KMS-11 (cell line): ENCODE data around the gene PMVK.
"Not testable (repeated sequence)": the region's sequence is repeated elsewhere in the genome, so short reads cannot be mapped to it uniquely, and the experiment has no call there.

Experiments
- H2AFZ ChIP-seq: fragments of 200-600 bp; sonication (generic); 2 replicates; pipeline ENCODE4 v1.6.1; 2016; ENCODE audit warnings: antibody characterized with exemption, mixed run types, low read depth
- H3K27ac ChIP-seq: fragments of 200-600 bp; sonication (generic); 2 replicates; pipeline ENCODE4 v1.6.1; 2016; ENCODE audit warnings: mild to moderate bottlenecking, mixed run types
- H3K27me3 ChIP-seq: fragments of 200-600 bp; sonication (generic); 2 replicates; pipeline ENCODE4 v1.6.1; 2017; ENCODE audit warnings: mild to moderate bottlenecking, low read depth, mixed run types, moderate library complexity; ENCODE audit not compliant: insufficient read depth
- H3K36me3 ChIP-seq: fragments of 200-600 bp; sonication (generic); 2 replicates; pipeline ENCODE4 v1.6.1; 2017; ENCODE audit warnings: mild to moderate bottlenecking, mixed run types; ENCODE audit not compliant: insufficient read depth
- H3K4me1 ChIP-seq: fragments of 200-600 bp; sonication (generic); 2 replicates; pipeline ENCODE4 v1.6.1; 2016; ENCODE audit warnings: mild to moderate bottlenecking, low read depth, mixed run types; ENCODE audit not compliant: poor library complexity, severe bottlenecking
- H3K4me2 ChIP-seq: fragments of 200-600 bp; sonication (generic); 2 replicates; pipeline ENCODE4 v1.7.0; 2016; ENCODE audit warnings: mild to moderate bottlenecking, mixed run types
- H3K4me3 ChIP-seq: fragments of 200-600 bp; sonication (generic); IDR thresholded peaks from 2 replicates; pipeline ENCODE4 v1.6.1; 2017; ENCODE audit warnings: low read depth, low read length, mixed read lengths; ENCODE audit not compliant: insufficient read depth
- H3K79me2 ChIP-seq: fragments of 200-600 bp; sonication (generic); 2 replicates; pipeline ENCODE4 v1.6.1; 2016; ENCODE audit warnings: low read depth, mixed run types; ENCODE audit not compliant: insufficient read depth
- H3K9ac ChIP-seq: fragments of 200-600 bp; sonication (generic); 2 replicates; pipeline ENCODE4 v1.6.1; 2016; ENCODE audit warnings: mild to moderate bottlenecking, mixed run types
- H4K20me1 ChIP-seq: fragments of 200-600 bp; sonication (generic); 2 replicates; pipeline ENCODE4 v1.6.1; 2016; ENCODE audit warnings: mild to moderate bottlenecking, mixed run types; ENCODE audit not compliant: insufficient read depth
- TF ChIP-seq, protein P1 (sequence below): fragments of 200-600 bp; sonication (generic); conservative IDR thresholded peaks from 2 replicates; pipeline ENCODE4 v1.6.1; 2017; ENCODE audit warnings: low read depth, mild to moderate bottlenecking, antibody characterized with exemption, low read length, moderate library complexity, mixed read lengths

The PMVK gene

GRCh38 chr1:154910851-154911250 is 25.7 kb downstream of the PMVK start:
- H3K36me3 ChIP-seq = no peaks in the 10 kb centered on the region
- no peaks in the 10 kb centered on the region for H3K27me3 ChIP-seq
- no peak overlapping the region for H3K4me2 ChIP-seq
- no peak overlapping the region for H2AFZ ChIP-seq
- H3K4me3 ChIP-seq = no peak overlapping the region
- H3K27ac ChIP-seq = no peak overlapping the region
- H3K4me1 ChIP-seq = no peaks in the 10 kb centered on the region
- no peak overlapping the region for H3K9ac ChIP-seq
- TF ChIP-seq, protein P1, sequence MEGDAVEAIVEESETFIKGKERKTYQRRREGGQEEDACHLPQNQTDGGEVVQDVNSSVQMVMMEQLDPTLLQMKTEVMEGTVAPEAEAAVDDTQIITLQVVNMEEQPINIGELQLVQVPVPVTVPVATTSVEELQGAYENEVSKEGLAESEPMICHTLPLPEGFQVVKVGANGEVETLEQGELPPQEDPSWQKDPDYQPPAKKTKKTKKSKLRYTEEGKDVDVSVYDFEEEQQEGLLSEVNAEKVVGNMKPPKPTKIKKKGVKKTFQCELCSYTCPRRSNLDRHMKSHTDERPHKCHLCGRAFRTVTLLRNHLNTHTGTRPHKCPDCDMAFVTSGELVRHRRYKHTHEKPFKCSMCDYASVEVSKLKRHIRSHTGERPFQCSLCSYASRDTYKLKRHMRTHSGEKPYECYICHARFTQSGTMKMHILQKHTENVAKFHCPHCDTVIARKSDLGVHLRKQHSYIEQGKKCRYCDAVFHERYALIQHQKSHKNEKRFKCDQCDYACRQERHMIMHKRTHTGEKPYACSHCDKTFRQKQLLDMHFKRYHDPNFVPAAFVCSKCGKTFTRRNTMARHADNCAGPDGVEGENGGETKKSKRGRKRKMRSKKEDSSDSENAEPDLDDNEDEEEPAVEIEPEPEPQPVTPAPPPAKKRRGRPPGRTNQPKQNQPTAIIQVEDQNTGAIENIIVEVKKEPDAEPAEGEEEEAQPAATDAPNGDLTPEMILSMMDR = no peak
- no peaks in the 10 kb centered on the region for H3K79me2 ChIP-seq
- H4K20me1 ChIP-seq = no peaks in the 10 kb centered on the region

DNA sequence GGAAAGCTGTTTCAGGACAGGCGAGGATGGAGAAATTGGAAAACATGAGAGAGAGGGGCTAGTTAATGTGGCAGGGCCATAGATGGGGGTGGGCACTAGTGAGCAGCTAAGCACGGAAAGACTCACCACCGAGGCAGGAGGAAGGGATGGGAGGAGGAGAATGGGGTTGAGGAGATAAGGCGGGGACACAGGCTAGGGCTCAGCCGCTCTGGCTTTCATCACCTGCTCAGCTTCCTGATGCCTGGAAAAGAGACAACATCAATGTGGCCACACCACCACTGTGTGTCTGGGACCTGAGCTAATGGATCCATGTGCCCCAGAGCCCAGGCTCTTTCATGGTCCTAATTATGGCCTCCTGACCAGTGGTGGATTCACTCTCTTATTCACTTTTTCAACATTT is 27.6 kb downstream of the PMVK start:
- Histone ChIP-seq H3K4me2 (no peak overlapping the region), H3K4me3 (no peak overlapping the region), H3K27me3 (no peaks in the 10 kb centered on the region; the same call in 1 of the 2 replicates), H3K4me1 (no peaks in the 10 kb centered on the region), H3K79me2 (no peaks in the 10 kb centered on the region), H3K27ac (no peak overlapping the region), H2AFZ (no peak overlapping the region), H4K20me1 (no peaks in the 10 kb centered on the region), H3K9ac (no peak overlapping the region), H3K36me3 (no peaks in the 10 kb centered on the region)
- TF ChIP-seq, protein P1 = no peak

DNA sequence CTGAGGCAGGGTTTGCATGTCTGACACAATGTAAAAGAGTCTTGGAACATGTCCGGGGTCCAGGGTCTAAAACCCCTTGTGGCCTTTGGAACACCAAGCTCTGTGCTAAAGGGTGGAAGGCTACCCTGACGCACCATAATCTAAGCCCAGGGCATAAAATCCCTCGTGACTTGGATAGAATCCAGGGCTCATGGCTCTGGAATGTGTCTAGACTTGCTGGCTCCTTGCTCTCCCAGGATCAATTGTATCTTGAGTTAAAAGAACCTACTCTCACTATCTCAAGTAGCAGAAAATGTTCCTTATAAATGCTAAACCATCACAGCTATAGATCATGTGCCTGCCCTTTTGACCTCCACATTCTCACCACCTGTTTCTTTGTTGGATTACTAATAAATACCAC is 28.4 kb downstream of the PMVK start:
- H4K20me1 ChIP-seq, H3K36me3 ChIP-seq, H3K4me2 ChIP-seq, H3K4me3 ChIP-seq, H3K79me2 ChIP-seq, H3K4me1 ChIP-seq, H2AFZ ChIP-seq, H3K27me3 ChIP-seq, H3K27ac ChIP-seq, H3K9ac ChIP-seq: not testable (repeated sequence)

DNA sequence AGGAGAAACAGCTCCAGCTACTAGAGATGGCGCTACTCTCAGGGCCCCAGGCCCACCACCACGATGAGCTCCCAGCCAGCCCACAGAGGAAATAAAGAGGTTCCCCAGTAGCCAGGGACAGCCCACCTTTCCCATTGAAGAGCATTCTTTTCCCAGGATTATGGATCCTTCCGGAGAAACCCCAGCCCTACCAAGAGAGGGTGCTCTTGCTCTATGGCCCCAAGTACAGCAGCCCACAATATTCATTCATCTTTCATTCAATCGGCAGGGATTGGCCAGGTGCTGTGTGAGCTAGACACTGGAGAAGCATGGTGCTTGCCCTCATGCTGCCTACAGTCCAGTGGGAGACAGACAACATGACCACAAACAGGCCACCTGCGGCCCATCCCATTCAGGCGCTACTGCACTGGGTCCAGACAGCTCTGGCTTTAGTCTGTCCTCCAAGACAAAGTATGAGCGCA is 29.9 kb downstream of the PMVK start:
- TF ChIP-seq, protein P1 = 0 out of 2 replicates have a peak, but pooled peaks have one; percentile 43
- Histone ChIP-seq H3K79me2 (no peaks in the 10 kb centered on the region), H3K27ac (no peak overlapping the region), H3K4me3 (no peak overlapping the region), H3K4me1 (no peaks in the 10 kb centered on the region), H3K27me3 (no peaks in the 10 kb centered on the region; the same call in 1 of the 2 replicates), H3K9ac (no peak overlapping the region), H3K36me3 (no peaks in the 10 kb centered on the region), H4K20me1 (no peaks in the 10 kb centered on the region), H3K4me2 (no peak overlapping the region), H2AFZ (no peak overlapping the region)

DNA sequence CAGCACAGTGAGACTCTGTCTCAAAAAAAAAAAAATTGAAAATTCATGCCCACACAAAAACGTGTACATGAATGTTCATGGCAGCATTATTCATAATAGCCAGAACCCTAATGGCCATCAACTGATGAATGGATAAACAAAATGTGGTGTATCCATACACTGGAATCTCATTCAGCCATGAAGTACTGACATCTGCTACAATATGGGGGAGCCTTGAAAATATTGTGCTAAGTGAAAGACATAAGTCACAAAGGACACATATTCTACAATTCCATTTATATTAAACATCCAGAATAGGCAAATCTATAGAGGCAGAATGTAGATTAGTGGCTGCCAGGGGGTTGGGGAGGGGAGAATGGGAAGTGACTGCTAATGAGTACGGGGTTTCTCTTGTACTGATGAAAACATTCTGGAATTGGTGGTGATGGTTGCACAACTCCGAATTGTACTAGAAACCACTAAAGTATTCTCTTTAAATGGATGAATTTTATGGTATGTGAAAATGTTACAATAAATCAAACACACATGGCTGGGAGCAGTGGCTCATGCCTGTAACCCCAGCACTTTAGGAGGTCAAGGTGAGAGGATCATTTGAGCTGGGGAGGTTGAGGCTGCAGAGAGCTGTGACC is 33.5 kb downstream of the PMVK start:
- Histone ChIP-seq H3K4me1 (no peaks in the 10 kb centered on the region), H3K4me2 (no peak overlapping the region), H4K20me1 (no peaks in the 10 kb centered on the region), H3K27me3 (no peaks in the 10 kb centered on the region; the same call in 1 of the 2 replicates), H3K27ac (no peak overlapping the region), H3K9ac (no peak overlapping the region), H3K79me2 (no peaks in the 10 kb centered on the region), H3K36me3 (no peaks in the 10 kb centered on the region), H3K4me3 (no peak overlapping the region), H2AFZ (no peak overlapping the region)
- TF ChIP-seq, protein P1 = no peak
